ENCODE measurements around the gene TFB2M.

TFB2M gene

GRCh38 chr1:246559310-246559709 lies 6.8 kb downstream of the TFB2M start:
- no peak for DNase-seq (ENCODE audit: low read depth in 1 of 2, low spot score in 1 of 2)

GRCh38 chr1:246558041-246558440 lies 8.0 kb downstream of the TFB2M start:
- no peak for DNase-seq (ENCODE audit: low read depth in 1 of 2, low spot score in 1 of 2)

- no peak for DNase-seq (ENCODE audit: low read depth in 1 of 2, low spot score in 1 of 2)
Measured at GRCh38 chr1:246554201-246554600, 11.9 kb downstream of the TFB2M start.

- DNase-seq (ENCODE audit: low read depth in 1 of 2, low spot score in 1 of 2), result no peak
Measured at GRCh38 chr1:246552110-246552509, 14.0 kb downstream of the TFB2M start.

- no peak for DNase-seq (ENCODE audit: low read depth in 1 of 2, low spot score in 1 of 2)
Measured at GRCh38 chr1:246550402-246550801, 15.7 kb downstream of the TFB2M start.

- no peak for DNase-seq (ENCODE audit: low read depth in 1 of 2, low spot score in 1 of 2)
Measured at GRCh38 chr1:246549665-246550064, 16.4 kb downstream of the TFB2M start.

GRCh38 chr1:246544001-246544400 lies 22.1 kb downstream of the TFB2M start:
- DNase-seq (ENCODE audit: low read depth in 1 of 2, low spot score in 1 of 2), result no peak

GRCh38 chr1:246540738-246541491 lies 25.1 kb downstream of the TFB2M start:
- DNase-seq (ENCODE audit: low read depth in 1 of 2, low spot score in 1 of 2), result no peak

- DNase-seq (ENCODE audit: low read depth in 1 of 2, low spot score in 1 of 2), result no peak
Measured at GRCh38 chr1:246537887-246538286, 28.2 kb downstream of the TFB2M start.

GRCh38 chr1:246537441-246537840 lies 28.6 kb downstream of the TFB2M start:
- no peak for DNase-seq (ENCODE audit: low read depth in 1 of 2, low spot score in 1 of 2)

- DNase-seq (ENCODE audit: low read depth in 1 of 2, low spot score in 1 of 2), result no peak
Measured at GRCh38 chr1:246534114-246534513, 31.9 kb downstream of the TFB2M start.

- DNase-seq (ENCODE audit: low read depth in 1 of 2, low spot score in 1 of 2), result no peak
Measured at GRCh38 chr1:246533371-246533905, 32.6 kb downstream of the TFB2M start.

GRCh38 chr1:246532519-246532918 lies 33.5 kb downstream of the TFB2M start:
- no peak for DNase-seq (ENCODE audit: low read depth in 1 of 2, low spot score in 1 of 2)

GRCh38 chr1:246530482-246530881 lies 35.6 kb downstream of the TFB2M start:
- DNase-seq (ENCODE audit: low read depth in 1 of 2, low spot score in 1 of 2), result no peak

GRCh38 chr1:246528933-246529731 lies 36.9 kb downstream of the TFB2M start:
- DNase-seq (ENCODE audit: low read depth in 1 of 2, low spot score in 1 of 2), result no peak

GRCh38 chr1:246527402-246528088 lies 38.5 kb downstream of the TFB2M start:
- no peak for DNase-seq (ENCODE audit: low read depth in 1 of 2, low spot score in 1 of 2)

- no peak for DNase-seq (ENCODE audit: low read depth in 1 of 2, low spot score in 1 of 2)
Measured at GRCh38 chr1:246526915-246527314, 39.1 kb downstream of the TFB2M start.

GRCh38 chr1:246526380-246526779 lies 39.7 kb downstream of the TFB2M start:
- DNase-seq (ENCODE audit: low read depth in 1 of 2, low spot score in 1 of 2), result no peak

- no peak for DNase-seq (ENCODE audit: low read depth in 1 of 2, low spot score in 1 of 2)
Measured at GRCh38 chr1:246519514-246519913, 46.5 kb downstream of the TFB2M start.

- DNase-seq (ENCODE audit: low read depth in 1 of 2, low spot score in 1 of 2), result no peak
Measured at GRCh38 chr1:246518456-246519205, 47.4 kb downstream of the TFB2M start.

- no peak for DNase-seq (ENCODE audit: low read depth in 1 of 2, low spot score in 1 of 2)
Measured at GRCh38 chr1:246517391-246517790, 48.7 kb downstream of the TFB2M start.
